Measurements from ENCODE around the gene TYK2.
"Not testable (repeated sequence)": the region's sequence is repeated elsewhere in the genome, so short reads cannot be mapped to it uniquely, and the experiment has no call there.

Gene TYK2

DNA sequence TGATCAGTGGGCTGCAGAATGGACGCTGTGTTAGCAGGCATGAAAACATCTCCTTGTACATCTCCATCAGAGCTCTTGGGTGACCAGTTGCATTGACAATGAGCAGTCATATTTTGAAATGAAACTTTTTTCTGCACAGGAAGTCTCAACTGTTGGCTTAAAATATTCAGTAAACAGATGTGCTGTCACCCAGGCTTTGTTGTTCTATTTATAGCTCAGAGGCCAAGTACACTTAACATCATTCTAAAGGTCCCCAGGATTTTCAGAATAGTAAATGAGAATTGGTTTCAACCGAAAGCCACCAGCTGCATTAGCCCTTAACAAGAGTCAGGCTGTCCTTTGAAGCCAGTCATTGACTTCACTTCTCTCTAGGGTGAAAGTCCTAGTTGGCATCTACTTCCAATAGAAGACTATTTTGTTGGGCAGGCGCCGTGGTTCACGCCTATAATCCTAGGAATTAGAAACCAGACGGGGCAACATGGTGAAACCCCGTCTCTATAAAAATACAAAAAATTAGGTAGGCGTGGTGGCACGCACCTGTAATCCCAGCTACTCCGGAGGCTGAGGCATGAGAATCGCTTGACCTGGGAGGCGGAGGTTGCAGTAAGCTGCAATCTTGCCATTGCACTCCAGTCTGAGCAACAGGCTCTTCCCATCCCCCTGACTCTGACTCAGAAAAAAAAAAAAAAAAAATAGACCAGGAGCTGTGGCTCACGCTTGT, 32.0 kb upstream of the TYK2 start:
- Histone ChIP-seq H3K4me3 (ENCODE audit: low read length) (no peak overlapping the region), H2BK5ac (ENCODE audit: low read length) (no peak overlapping the region), H3K9ac (ENCODE audit: low read length) (no peak overlapping the region), H3K4me2 (ENCODE audit: low read length) (no peak overlapping the region), H2AK5ac (ENCODE audit: low read length) (no peak overlapping the region), H3K27ac (ENCODE audit: low read depth, low read length) (no peak overlapping the region), H3K4me1 (ENCODE audit: control insufficient read depth, low read depth, low read length) (no peaks in the 10 kb centered on the region), H2BK120ac (ENCODE audit: low read depth, low read length) (no peak overlapping the region), H3K36me3 (ENCODE audit: control insufficient read depth, insufficient read depth, low read length) (no peaks in the 10 kb centered on the region), H3K56ac (ENCODE audit: low read length) (no peak overlapping the region), H3K79me1 (ENCODE audit: low read length) (no peaks in the 10 kb centered on the region), H3K18ac (ENCODE audit: low read length) (no peak overlapping the region), H2BK15ac (replicated peaks; ENCODE audit: low read depth) (no peak overlapping the region), H3K79me2 (ENCODE audit: control insufficient read depth, insufficient read depth, low read length) (no peaks in the 10 kb centered on the region), H3K27me3 (ENCODE audit: insufficient read depth, low read length, poor library complexity) (no peaks in the 10 kb centered on the region), H4K8ac (ENCODE audit: low read depth, low read length) (no peak overlapping the region), H3K4ac (ENCODE audit: low read depth, low read length) (no peak overlapping the region), H3K23ac (ENCODE audit: low read length) (no peak overlapping the region), H4K5ac (ENCODE audit: low read length) (no peak overlapping the region)
- WGBS (ENCODE audit: extremely low coverage, insufficient coverage, low lambda C conversion rate), result no CpG with 5 or more reads among the region's 13 CpGs
- DNase-seq, result no peak

DNA sequence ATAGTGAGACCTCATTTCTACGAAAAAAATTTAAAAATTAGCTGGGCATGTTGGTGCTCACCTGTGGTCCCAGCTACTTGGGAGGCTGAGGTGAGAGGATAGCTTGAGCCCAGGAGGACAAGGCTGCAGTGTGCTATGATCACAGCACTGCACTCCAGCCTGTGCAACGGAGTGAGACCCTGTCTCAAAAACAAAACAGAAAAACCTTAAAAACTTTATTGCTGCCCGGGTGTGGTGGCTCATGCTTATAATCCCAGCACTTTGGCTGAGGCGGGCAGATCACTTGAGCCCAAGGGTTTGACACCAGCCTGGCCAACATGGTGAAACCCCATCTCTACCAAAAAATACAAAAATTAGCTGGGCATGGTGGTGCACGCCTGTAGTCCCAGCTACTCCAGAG, 30.9 kb upstream of the TYK2 start:
- WGBS (ENCODE audit: extremely low coverage, insufficient coverage, low lambda C conversion rate), result no CpG with 5 or more reads among the region's 5 CpGs
- not testable (repeated sequence) for H3K18ac ChIP-seq (ENCODE audit: low read length); H2BK15ac ChIP-seq (replicated peaks; ENCODE audit: low read depth); H3K9ac ChIP-seq (ENCODE audit: low read length); H3K4me1 ChIP-seq (ENCODE audit: control insufficient read depth, low read depth, low read length); DNase-seq; H3K4ac ChIP-seq (ENCODE audit: low read depth, low read length); H3K79me2 ChIP-seq (ENCODE audit: control insufficient read depth, insufficient read depth, low read length); H3K4me3 ChIP-seq (ENCODE audit: low read length); H3K36me3 ChIP-seq (ENCODE audit: control insufficient read depth, insufficient read depth, low read length); H3K27me3 ChIP-seq (ENCODE audit: insufficient read depth, low read length, poor library complexity); H2BK5ac ChIP-seq (ENCODE audit: low read length); H3K4me2 ChIP-seq (ENCODE audit: low read length); H3K27ac ChIP-seq (ENCODE audit: low read depth, low read length); H4K5ac ChIP-seq (ENCODE audit: low read length); H3K56ac ChIP-seq (ENCODE audit: low read length); H3K79me1 ChIP-seq (ENCODE audit: low read length); H2AK5ac ChIP-seq (ENCODE audit: low read length); H4K8ac ChIP-seq (ENCODE audit: low read depth, low read length); H2BK120ac ChIP-seq (ENCODE audit: low read depth, low read length); H3K23ac ChIP-seq (ENCODE audit: low read length)

DNA sequence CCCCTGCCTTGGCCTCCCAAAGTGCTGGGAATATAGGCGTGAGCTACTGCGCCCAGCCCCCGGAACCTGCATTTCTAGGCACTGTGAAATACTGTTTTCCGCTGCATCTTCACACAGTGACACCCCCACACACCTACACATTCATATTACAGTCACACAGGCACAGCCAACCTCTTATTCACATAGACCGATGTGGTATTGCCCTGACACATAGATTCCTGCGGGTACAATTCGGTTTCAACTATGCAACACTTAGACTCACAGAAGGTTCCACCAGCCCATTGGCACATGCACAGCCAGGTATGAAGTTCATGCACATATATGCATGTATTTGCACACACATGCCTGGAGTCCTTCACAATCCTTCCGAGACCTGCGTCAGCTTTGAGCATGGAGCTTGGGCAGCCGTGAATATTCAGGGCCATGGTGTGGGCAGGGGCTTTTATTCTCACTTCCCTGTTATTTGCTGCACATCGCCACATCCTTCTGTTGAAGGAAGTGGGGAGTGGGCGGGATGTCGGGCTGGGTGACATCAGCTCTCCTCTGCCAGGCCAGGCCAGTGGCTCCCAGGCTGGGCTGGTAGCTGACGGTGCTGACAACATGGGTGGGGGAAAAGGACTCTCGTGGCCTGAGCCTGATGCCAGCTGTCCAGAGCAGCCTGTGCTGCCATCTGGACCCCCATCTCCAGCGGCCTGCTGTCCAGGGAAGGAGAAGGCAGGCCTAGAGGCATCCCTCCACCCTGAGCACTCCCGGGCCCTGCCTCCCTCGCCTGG, 28.3 kb upstream of the TYK2 start:
- Histone ChIP-seq H3K36me3 (ENCODE audit: control insufficient read depth, insufficient read depth, low read length) (no peaks in the 10 kb centered on the region), H3K27me3 (ENCODE audit: insufficient read depth, low read length, poor library complexity) (peaks cover 9% of the 10 kb centered on the region), H3K23ac (ENCODE audit: low read length) (no peak overlapping the region), H4K8ac (ENCODE audit: low read depth, low read length) (no peak overlapping the region), H3K27ac (ENCODE audit: low read depth, low read length) (no peak overlapping the region), H2AK5ac (ENCODE audit: low read length) (no peak overlapping the region), H3K9ac (ENCODE audit: low read length) (no peak overlapping the region), H3K79me2 (ENCODE audit: control insufficient read depth, insufficient read depth, low read length) (no peaks in the 10 kb centered on the region), H3K56ac (ENCODE audit: low read length) (no peak overlapping the region), H3K4me2 (ENCODE audit: low read length) (no peak overlapping the region), H4K5ac (ENCODE audit: low read length) (no peak overlapping the region), H3K4ac (ENCODE audit: low read depth, low read length) (no peak overlapping the region), H2BK120ac (ENCODE audit: low read depth, low read length) (no peak overlapping the region), H2BK15ac (replicated peaks; ENCODE audit: low read depth) (no peak overlapping the region), H3K4me3 (ENCODE audit: low read length) (no peak overlapping the region), H3K18ac (ENCODE audit: low read length) (no peak overlapping the region), H2BK5ac (ENCODE audit: low read length) (no peak overlapping the region), H3K79me1 (ENCODE audit: low read length) (no peaks in the 10 kb centered on the region), H3K4me1 (ENCODE audit: control insufficient read depth, low read depth, low read length) (no peaks in the 10 kb centered on the region)
- no CpG with 5 or more reads among the region's 18 CpGs for WGBS (ENCODE audit: extremely low coverage, insufficient coverage, low lambda C conversion rate)
- no peak for DNase-seq

DNA sequence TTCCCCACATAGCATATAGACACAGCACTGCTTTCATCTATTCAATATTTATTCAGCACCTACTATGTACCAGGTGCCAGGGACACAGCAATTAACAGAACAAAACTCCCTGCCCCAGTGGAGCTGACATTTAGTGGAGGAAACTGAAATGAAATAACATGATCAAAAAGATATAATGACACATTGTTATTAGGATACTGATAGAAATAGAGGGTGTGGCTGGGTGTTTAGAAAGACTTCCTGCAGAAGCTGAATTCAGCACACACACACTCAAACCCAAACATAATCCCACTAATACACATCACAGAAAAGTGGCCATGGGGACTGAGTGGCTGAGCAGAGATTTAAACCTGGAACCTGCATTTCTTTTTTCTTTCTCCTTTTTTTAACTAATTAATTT, 26.7 kb upstream of the TYK2 start:
- no peaks in the 10 kb centered on the region for H3K36me3 ChIP-seq (ENCODE audit: control insufficient read depth, insufficient read depth, low read length)
- no peak overlapping the region for H4K5ac ChIP-seq (ENCODE audit: low read length)
- peaks cover 12% of the 10 kb centered on the region for H3K79me2 ChIP-seq (ENCODE audit: control insufficient read depth, insufficient read depth, low read length)
- H3K4me1 ChIP-seq (ENCODE audit: control insufficient read depth, low read depth, low read length), result no peaks in the 10 kb centered on the region
- H3K9ac ChIP-seq (ENCODE audit: low read length), result no peak overlapping the region
- H2BK5ac ChIP-seq (ENCODE audit: low read length), result no peak overlapping the region
- no peak overlapping the region for H3K18ac ChIP-seq (ENCODE audit: low read length)
- H3K56ac ChIP-seq (ENCODE audit: low read length), result no peak overlapping the region
- no peak overlapping the region for H2AK5ac ChIP-seq (ENCODE audit: low read length)
- H4K8ac ChIP-seq (ENCODE audit: low read depth, low read length), result no peak overlapping the region
- H3K79me1 ChIP-seq (ENCODE audit: low read length), result peaks cover 5% of the 10 kb centered on the region
- no peak overlapping the region for H2BK15ac ChIP-seq (replicated peaks; ENCODE audit: low read depth)
- no peak overlapping the region for H3K23ac ChIP-seq (ENCODE audit: low read length)
- H3K27me3 ChIP-seq (ENCODE audit: insufficient read depth, low read length, poor library complexity), result peaks cover 9% of the 10 kb centered on the region
- no peak for DNase-seq
- no peak overlapping the region for H2BK120ac ChIP-seq (ENCODE audit: low read depth, low read length)
- no peak overlapping the region for H3K4ac ChIP-seq (ENCODE audit: low read depth, low read length)
- no peak overlapping the region for H3K4me2 ChIP-seq (ENCODE audit: low read length)
- no peak overlapping the region for H3K4me3 ChIP-seq (ENCODE audit: low read length)
- no peak overlapping the region for H3K27ac ChIP-seq (ENCODE audit: low read depth, low read length)

DNA sequence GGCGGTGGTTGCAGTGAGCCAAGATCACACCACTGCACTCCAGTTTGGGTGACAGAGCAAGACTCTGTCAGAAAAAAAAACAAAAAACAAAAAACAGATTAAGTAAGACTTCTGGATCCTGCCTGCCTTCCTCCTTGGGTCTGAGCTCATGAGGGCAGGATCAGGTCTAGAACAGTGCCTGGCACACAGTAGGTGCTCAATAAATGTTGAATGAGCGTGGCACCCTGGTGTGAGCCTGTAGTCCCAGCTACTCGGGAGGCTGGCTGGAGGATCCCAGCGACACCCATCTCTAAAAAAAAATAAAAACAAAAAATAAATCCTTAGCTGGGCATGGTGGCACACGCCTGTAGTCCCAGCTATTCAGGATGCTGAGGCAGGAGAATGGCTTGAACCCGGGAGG, 25.8 kb upstream of the TYK2 start:
- H2BK120ac ChIP-seq (ENCODE audit: low read depth, low read length), result no peak overlapping the region
- no peak overlapping the region for H3K23ac ChIP-seq (ENCODE audit: low read length)
- WGBS (ENCODE audit: extremely low coverage, insufficient coverage, low lambda C conversion rate), result no CpG with 5 or more reads among the region's 6 CpGs

More for the DNA sequence above, 25.8 kb upstream of the TYK2 start:
- Histone ChIP-seq H3K56ac (ENCODE audit: low read length) (no peak overlapping the region), H3K4me2 (ENCODE audit: low read length) (no peak overlapping the region), H2BK5ac (ENCODE audit: low read length) (no peak overlapping the region), H4K8ac (ENCODE audit: low read depth, low read length) (no peak overlapping the region), H3K4ac (ENCODE audit: low read depth, low read length) (no peak overlapping the region), H4K5ac (ENCODE audit: low read length) (no peak overlapping the region), H3K27me3 (ENCODE audit: insufficient read depth, low read length, poor library complexity) (peaks cover 9% of the 10 kb centered on the region), H3K9ac (ENCODE audit: low read length) (no peak overlapping the region), H2AK5ac (ENCODE audit: low read length) (no peak overlapping the region), H3K4me3 (ENCODE audit: low read length) (no peak overlapping the region), H3K18ac (ENCODE audit: low read length) (no peak overlapping the region), H3K79me2 (ENCODE audit: control insufficient read depth, insufficient read depth, low read length) (peaks cover 19% of the 10 kb centered on the region), H3K27ac (ENCODE audit: low read depth, low read length) (no peak overlapping the region), H3K4me1 (ENCODE audit: control insufficient read depth, low read depth, low read length) (no peaks in the 10 kb centered on the region), H3K36me3 (ENCODE audit: control insufficient read depth, insufficient read depth, low read length) (no peaks in the 10 kb centered on the region), H3K79me1 (ENCODE audit: low read length) (peaks cover 6% of the 10 kb centered on the region), H2BK15ac (replicated peaks; ENCODE audit: low read depth) (no peak overlapping the region)
- DNase-seq, result no peak
